ENCODE data around the gene FSTL5.

GRCh38 chr4:161916035-161916434 is 247.8 kb downstream of the FSTL5 start:
- TF ChIP-seq CTCF (IDR thresholded peaks at IDR 0.05), result no peak
- no peak for TF ChIP-seq POLR2A (IDR thresholded peaks at IDR 0.05)

Measured in esophagus squamous epithelium (tissue), 4 donors.